Measurements from ENCODE around the gene THBS2. TPM values are rescaled to one million over a fixed set of nuclear protein-coding genes. Genes with fewer than 3 reads are reported as not detected.

THBS2 gene
- total RNA-seq, 4 donors from 2014 or later = 80.9 to 149 (median 107) TPM

- 59% methylated on average over 10 of the region's 10 CpGs for WGBS
- no peak overlapping the region for H3K27ac ChIP-seq
- H3K4me3 ChIP-seq = no peak overlapping the region
- no peaks in the 10 kb centered on the region for H3K9me3 ChIP-seq
- no peaks in the 10 kb centered on the region for H3K27me3 ChIP-seq
- DNase-seq (ENCODE audit: low spot score in 2 of 2) = no peak
- H3K4me1 ChIP-seq = no peaks in the 10 kb centered on the region
- H3K36me3 ChIP-seq = no peaks in the 10 kb centered on the region
- no peak for TF ChIP-seq EP300 (IDR thresholded peaks at IDR 0.05)
- TF ChIP-seq POLR2A (IDR thresholded peaks at IDR 0.05) = no peak
- no peak for TF ChIP-seq POLR2AphosphoS5 (IDR thresholded peaks at IDR 0.05)
- no peak for TF ChIP-seq CTCF (IDR thresholded peaks at IDR 0.05)
Measured at GRCh38 chr6:169177516-169178166, 76.0 kb downstream of the THBS2 start.

- H3K27me3 ChIP-seq = no peaks in the 10 kb centered on the region
- H3K9me3 ChIP-seq = no peaks in the 10 kb centered on the region
- TF ChIP-seq CTCF (IDR thresholded peaks at IDR 0.05) (no peak), EP300 (IDR thresholded peaks at IDR 0.05) (no peak), POLR2A (IDR thresholded peaks at IDR 0.05) (no peak), POLR2AphosphoS5 (IDR thresholded peaks at IDR 0.05) (no peak)
- H3K36me3 ChIP-seq = no peaks in the 10 kb centered on the region
- H3K27ac ChIP-seq = no peak overlapping the region
- DNase-seq (ENCODE audit: low spot score in 2 of 2) = no peak
- WGBS = 76% methylated on average over 15 of the region's 15 CpGs
- H3K4me1 ChIP-seq = no peaks in the 10 kb centered on the region
- no peak overlapping the region for H3K4me3 ChIP-seq
Measured at GRCh38 chr6:169176361-169176991, 77.2 kb downstream of the THBS2 start.

GRCh38 chr6:169175360-169175887 lies 78.2 kb downstream of the THBS2 start:
- H3K9me3 ChIP-seq = no peaks in the 10 kb centered on the region
- DNase-seq (ENCODE audit: low spot score in 2 of 2) = no peak
- no peaks in the 10 kb centered on the region for H3K27me3 ChIP-seq
- H3K4me1 ChIP-seq = no peaks in the 10 kb centered on the region
- H3K4me3 ChIP-seq = no peak overlapping the region
- H3K27ac ChIP-seq = no peak overlapping the region
- whole genome bisulfite sequencing = 88% methylated on average over 15 of the region's 15 CpGs
- TF ChIP-seq CTCF (IDR thresholded peaks at IDR 0.05) = no peak
- no peak for TF ChIP-seq POLR2A (IDR thresholded peaks at IDR 0.05)
- no peak for TF ChIP-seq EP300 (IDR thresholded peaks at IDR 0.05)
- no peak for TF ChIP-seq POLR2AphosphoS5 (IDR thresholded peaks at IDR 0.05)
- no peaks in the 10 kb centered on the region for H3K36me3 ChIP-seq

- no peaks in the 10 kb centered on the region for H3K4me1 ChIP-seq
- TF ChIP-seq POLR2A (IDR thresholded peaks at IDR 0.05) (no peak), CTCF (IDR thresholded peaks at IDR 0.05) (no peak), POLR2AphosphoS5 (IDR thresholded peaks at IDR 0.05) (no peak), EP300 (IDR thresholded peaks at IDR 0.05) (no peak)
- H3K27me3 ChIP-seq = no peaks in the 10 kb centered on the region
- H3K9me3 ChIP-seq = no peaks in the 10 kb centered on the region
- H3K27ac ChIP-seq = no peak overlapping the region
- H3K36me3 ChIP-seq = no peaks in the 10 kb centered on the region
- H3K4me3 ChIP-seq = no peak overlapping the region
- 76% methylated on average over 26 of the region's 28 CpGs for WGBS
- no peak for DNase-seq (ENCODE audit: low spot score in 2 of 2)
Measured at GRCh38 chr6:169174516-169175359, 78.9 kb downstream of the THBS2 start.
